Activated gamma-delta T cell treated with anti-CD3 and anti-CD28 coated beads, Interleukin-2, amount 50 U/mL, for 16 hours (primary cell): ENCODE data around the gene ZFP42.
"Not testable (repeated sequence)": the region's sequence is repeated elsewhere in the genome, so short reads cannot be mapped to it uniquely, and the experiment has no call there.

Experiments
- DNase-seq: peaks from one replicate; pipeline ENCODE4 v3.0.0-alpha.2; 2020; ENCODE audit warnings: low read depth

Gene ZFP42

GRCh38 chr4:188021548-188022249, 26.1 kb downstream of the ZFP42 start:
- DNase-seq: no peak

- no peak for DNase-seq
Measured at GRCh38 chr4:188023682-188024081, 28.1 kb downstream of the ZFP42 start.

- no peak for DNase-seq
Measured at GRCh38 chr4:188025476-188025875, 29.9 kb downstream of the ZFP42 start.

GRCh38 chr4:188029114-188029513, 33.5 kb downstream of the ZFP42 start:
- DNase-seq: no peak

GRCh38 chr4:188030401-188030800, 34.8 kb downstream of the ZFP42 start:
- no peak for DNase-seq

- DNase-seq: no peak
Measured at GRCh38 chr4:188031751-188032150, 36.2 kb downstream of the ZFP42 start.

GRCh38 chr4:188032170-188032569, 36.6 kb downstream of the ZFP42 start:
- DNase-seq: no peak

- no peak for DNase-seq
Measured at GRCh38 chr4:188032583-188032982, 37.0 kb downstream of the ZFP42 start.

- no peak for DNase-seq
Measured at GRCh38 chr4:188037003-188037713, 41.6 kb downstream of the ZFP42 start.

- DNase-seq: no peak
Measured at GRCh38 chr4:188041721-188042120, 46.1 kb downstream of the ZFP42 start.

GRCh38 chr4:188042191-188042590, 46.6 kb downstream of the ZFP42 start:
- no peak for DNase-seq

- DNase-seq: no peak
Measured at GRCh38 chr4:188043154-188043553, 47.6 kb downstream of the ZFP42 start.

GRCh38 chr4:188045461-188045860, 49.9 kb downstream of the ZFP42 start:
- DNase-seq: not testable (repeated sequence)

- no peak for DNase-seq
Measured at GRCh38 chr4:188046657-188047056, 51.1 kb downstream of the ZFP42 start.

- DNase-seq: no peak
Measured at GRCh38 chr4:188053302-188053701, 57.7 kb downstream of the ZFP42 start.
